ENCODE data around the gene TRAM2. TPM values are rescaled to one million over a fixed set of nuclear protein-coding genes. Genes with fewer than 3 reads are reported as not detected.
A peak's percentile ranks its signal among the peaks of the same experiment; 100 is the strongest.

TRAM2 gene
- total RNA-seq, 4 donors from 2014 or later = 8.3 to 17.7 (median 14.7) TPM

DNA sequence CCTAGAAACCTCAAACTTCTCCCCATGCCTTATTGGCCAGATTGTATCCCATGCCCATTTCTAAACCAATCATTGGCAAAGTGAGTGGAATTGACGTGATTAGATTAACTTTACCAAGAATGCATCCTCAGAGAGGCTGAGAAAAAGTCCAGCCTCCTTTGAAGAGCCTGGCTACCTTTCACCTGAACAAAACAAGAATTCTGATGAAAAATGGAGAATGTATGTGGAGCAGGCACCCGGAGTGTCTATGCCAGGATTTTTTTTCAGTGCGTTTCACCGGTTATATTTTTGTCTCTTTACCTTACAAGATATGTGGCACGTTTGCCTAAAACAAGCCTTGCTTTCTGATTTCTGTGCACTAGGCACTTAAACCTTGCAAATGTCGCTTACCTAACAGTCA, 6.1 kb upstream of the TRAM2 start:
- H3K4me1 ChIP-seq = no peaks in the 10 kb centered on the region
- H3K27me3 ChIP-seq = no peaks in the 10 kb centered on the region
- H3K9me3 ChIP-seq = no peaks in the 10 kb centered on the region
- no peak overlapping the region for H3K27ac ChIP-seq
- H3K36me3 ChIP-seq = no peaks in the 10 kb centered on the region
- no peak overlapping the region for H3K4me3 ChIP-seq
- TF ChIP-seq POLR2A (IDR thresholded peaks at IDR 0.05) (no peak), CTCF (IDR thresholded peaks at IDR 0.05) (no peak)
- no peak for DNase-seq

DNA sequence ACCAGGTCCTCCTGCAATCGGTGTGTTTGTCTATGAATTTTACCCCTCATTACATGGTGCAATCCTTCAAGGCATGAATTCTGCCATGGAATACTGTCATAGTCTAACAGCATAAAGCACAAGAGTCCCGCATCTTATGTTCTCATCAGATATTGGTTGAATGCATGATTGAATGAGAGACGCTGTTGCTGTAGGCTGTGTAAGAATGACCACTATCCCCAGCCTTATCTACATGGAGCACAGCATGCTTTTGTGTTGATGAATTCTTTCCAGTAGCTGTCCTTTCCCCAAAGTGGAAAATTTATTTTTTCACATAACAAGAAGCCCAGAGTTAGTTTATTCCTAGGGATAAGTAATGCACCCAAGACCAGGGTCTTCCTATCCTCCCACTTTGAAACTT, 5.6 kb upstream of the TRAM2 start:
- Histone ChIP-seq H3K4me1 (no peaks in the 10 kb centered on the region), H3K4me3 (no peak overlapping the region), H3K27ac (no peak overlapping the region), H3K27me3 (no peaks in the 10 kb centered on the region), H3K36me3 (no peaks in the 10 kb centered on the region), H3K9me3 (no peaks in the 10 kb centered on the region)
- no peak for DNase-seq
- TF ChIP-seq POLR2A (IDR thresholded peaks at IDR 0.05) = no peak
- no peak for TF ChIP-seq CTCF (IDR thresholded peaks at IDR 0.05)

- Histone ChIP-seq H3K4me3 (no peak overlapping the region), H3K27ac (no peak overlapping the region), H3K27me3 (no peaks in the 10 kb centered on the region), H3K4me1 (peaks cover 0 to 4% (median 3%) of the 10 kb centered on the region in 4 donors), H3K36me3 (no peaks in the 10 kb centered on the region), H3K9me3 (no peaks in the 10 kb centered on the region)
- no peak for TF ChIP-seq POLR2A (IDR thresholded peaks at IDR 0.05)
- TF ChIP-seq CTCF (IDR thresholded peaks at IDR 0.05) = no peak
- no peak for DNase-seq
These were observed 4.0 kb upstream of the TRAM2 start for GRCh38 chr6:52580905-52581304.

GRCh38 chr6:52579006-52579660, 2.3 kb upstream of the TRAM2 start:
- Histone ChIP-seq H3K27me3 (no peaks in the 10 kb centered on the region), H3K27ac (no peak overlapping the region), H3K9me3 (no peaks in the 10 kb centered on the region), H3K4me1 (peaks cover 0 to 22% (median 14%) of the 10 kb centered on the region in 4 donors), H3K4me3 (no peak overlapping the region), H3K36me3 (no peaks in the 10 kb centered on the region)
- DNase-seq = no peak
- TF ChIP-seq POLR2A (IDR thresholded peaks at IDR 0.05) (no peak), CTCF (IDR thresholded peaks at IDR 0.05) (no peak)

DNA sequence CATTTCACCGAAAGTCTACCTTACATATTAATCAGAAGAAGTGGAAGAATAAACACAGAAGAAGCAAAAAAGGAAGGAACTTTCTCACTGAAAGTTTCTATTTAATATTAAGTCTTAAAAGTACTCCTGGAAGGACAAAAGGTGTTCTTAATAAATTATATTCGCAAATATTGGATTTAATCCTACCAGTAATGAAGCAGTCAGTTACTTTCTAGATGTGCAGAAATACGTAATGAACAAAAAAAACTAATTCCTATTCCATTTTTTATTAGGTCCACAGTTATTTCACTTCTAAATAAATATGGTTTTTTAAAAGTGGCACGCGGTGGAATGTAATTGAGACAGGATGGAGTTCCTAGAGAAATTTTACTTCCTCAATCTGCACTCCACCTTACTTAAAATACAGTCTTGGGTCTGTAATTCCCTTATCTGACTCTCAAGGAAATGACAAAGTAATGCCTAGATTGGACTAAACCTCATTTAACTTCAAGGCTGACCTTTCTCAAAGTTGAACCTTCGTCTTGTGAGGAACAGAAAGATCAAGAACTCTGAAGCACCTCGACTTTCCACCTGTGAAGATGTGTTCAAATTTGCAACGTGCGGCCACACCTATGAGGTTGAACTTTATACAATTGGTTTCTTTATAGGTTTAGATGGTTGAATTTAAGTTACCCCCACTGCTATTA, 1.1 kb upstream of the TRAM2 start:
- Histone ChIP-seq H3K27ac (peak overlapping the region; percentile 94 to 98 (median 96)), H3K4me1 (peaks cover 0 to 34% (median 14%) of the 10 kb centered on the region in 4 donors), H3K36me3 (no peaks in the 10 kb centered on the region), H3K4me3 (peak overlapping the region; percentile 87 to 99 (median 94)), H3K27me3 (no peaks in the 10 kb centered on the region), H3K9me3 (no peaks in the 10 kb centered on the region)
- DNase-seq = no peak
- no peak for TF ChIP-seq POLR2A (IDR thresholded peaks at IDR 0.05)
- TF ChIP-seq CTCF (IDR thresholded peaks at IDR 0.05) = no peak
